ENCODE results near the gene TMEM107.

GRCh38 chr17:8221663-8222379, 45.6 kb upstream of the TMEM107 start:
- TF ChIP-seq SP1 (CRISPR knock-in tag; conservative IDR thresholded peaks at IDR 0.05) (no peak), CREB1 (CRISPR knock-in tag; IDR thresholded peaks at IDR 0.05) (no peak)

Data from WTC11 (cell line).